GM19328 (cell line): ENCODE measurements around the gene CEND1.

Source experiments
- ATAC-seq: cut with Tn5 transposase; IDR thresholded peaks from one replicate; pipeline ENCODE4 v1.9.1; 2021; ENCODE audit warnings: mild to moderate bottlenecking, moderate library complexity; ENCODE audit not compliant: unreplicated experiment

The CEND1 gene

DNA sequence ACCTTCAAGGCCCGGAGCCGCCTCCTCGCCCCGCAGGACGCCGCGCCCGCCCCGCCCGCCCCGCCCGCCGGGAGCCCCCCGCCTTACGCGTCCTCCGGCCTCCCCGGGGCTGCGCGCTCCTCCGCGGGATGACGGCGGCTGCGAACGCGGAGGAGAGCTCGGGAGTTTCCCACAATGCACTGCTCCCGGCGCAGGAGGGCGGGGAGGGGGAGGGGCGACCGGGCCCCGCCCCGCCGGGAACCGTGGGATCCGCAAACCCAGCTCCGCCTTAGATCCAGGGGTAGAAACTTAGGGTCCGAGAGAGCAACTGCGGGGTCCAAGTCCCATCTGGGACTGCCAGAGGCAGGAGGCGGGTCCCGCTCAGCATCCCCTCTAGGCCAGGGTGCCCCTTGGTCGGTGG is at the start of gene CEND1:
Gene CEND1 (minus strand): TSS at position 148 of the 400 bp plus-strand sequence. CDS start 1,514 bp downstream, outside the sequence.
- ATAC-seq: no peak

DNA sequence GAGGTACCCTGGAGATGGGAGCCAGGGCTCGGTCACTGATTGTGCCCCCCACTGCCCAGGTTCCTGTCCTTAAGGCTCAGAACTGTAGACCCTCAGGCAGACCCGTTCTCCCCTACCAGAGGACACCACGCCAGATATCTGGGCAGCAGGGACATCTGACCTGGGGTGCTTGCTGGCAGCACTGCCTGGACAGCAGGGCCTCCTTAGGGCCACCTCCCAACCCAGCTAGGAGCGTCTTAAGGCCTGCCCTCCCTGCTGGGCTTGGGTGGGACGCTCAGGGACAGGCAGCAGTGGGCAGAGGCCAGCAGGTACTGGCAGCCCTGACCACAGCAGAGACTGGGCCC is 49.4 kb upstream of the CEND1 start:
- ATAC-seq: no peak

DNA sequence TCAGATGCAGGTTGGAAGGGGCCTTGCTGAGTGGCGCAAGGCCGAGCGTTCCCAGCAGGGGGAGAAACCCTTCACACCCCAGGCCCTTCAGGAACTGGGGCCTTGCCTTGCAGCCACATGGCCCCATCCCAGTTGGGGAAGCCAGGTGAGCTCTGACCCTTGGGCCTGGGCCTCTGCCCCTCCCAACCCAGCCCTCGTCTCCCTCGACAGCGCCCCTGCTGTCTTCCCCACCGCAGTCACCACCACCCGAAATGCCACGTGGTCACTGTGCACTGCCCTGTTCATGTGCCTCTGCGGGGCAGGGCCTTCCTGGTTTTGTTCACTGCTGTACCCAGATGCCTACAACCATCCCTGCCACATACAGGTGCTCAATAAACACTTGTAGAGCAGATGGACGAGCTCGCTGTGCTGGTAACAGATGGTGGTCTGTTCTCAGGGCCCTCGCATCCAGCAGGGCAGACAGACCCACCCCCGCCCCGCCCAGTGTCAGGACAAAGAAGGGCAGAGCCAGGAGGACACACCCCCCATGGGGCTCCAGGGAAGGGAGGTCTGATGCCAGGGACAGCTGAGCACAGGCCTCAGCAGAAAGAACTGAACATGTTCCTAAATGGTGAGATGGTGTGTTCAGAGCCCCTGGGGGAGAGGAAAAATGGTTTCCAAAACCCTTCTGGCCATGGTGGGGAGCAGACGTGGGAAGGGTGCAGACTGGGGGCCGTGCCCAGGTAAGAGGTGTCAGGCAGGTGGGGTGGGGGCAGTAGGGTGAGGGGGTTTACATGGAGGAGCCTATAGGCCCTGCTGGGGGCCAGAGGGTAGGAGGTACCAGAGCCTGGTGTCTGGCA is 48.8 kb upstream of the CEND1 start:
- no peak for ATAC-seq

DNA sequence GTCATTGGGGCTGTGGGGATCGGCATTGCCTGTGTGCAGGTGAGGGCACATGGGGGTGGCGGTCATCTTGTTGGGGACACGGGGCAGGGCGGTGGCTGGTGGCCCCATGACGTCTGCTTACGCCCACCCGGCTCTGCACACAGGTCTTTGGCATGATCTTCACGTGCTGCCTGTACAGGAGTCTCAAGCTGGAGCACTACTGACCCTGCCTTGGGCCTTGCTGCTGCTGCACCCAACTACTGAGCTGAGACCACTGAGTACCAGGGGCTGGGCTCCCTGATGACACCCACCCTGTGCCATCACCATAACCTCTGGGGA is 48.1 kb upstream of the CEND1 start:
- ATAC-seq: no peak

DNA sequence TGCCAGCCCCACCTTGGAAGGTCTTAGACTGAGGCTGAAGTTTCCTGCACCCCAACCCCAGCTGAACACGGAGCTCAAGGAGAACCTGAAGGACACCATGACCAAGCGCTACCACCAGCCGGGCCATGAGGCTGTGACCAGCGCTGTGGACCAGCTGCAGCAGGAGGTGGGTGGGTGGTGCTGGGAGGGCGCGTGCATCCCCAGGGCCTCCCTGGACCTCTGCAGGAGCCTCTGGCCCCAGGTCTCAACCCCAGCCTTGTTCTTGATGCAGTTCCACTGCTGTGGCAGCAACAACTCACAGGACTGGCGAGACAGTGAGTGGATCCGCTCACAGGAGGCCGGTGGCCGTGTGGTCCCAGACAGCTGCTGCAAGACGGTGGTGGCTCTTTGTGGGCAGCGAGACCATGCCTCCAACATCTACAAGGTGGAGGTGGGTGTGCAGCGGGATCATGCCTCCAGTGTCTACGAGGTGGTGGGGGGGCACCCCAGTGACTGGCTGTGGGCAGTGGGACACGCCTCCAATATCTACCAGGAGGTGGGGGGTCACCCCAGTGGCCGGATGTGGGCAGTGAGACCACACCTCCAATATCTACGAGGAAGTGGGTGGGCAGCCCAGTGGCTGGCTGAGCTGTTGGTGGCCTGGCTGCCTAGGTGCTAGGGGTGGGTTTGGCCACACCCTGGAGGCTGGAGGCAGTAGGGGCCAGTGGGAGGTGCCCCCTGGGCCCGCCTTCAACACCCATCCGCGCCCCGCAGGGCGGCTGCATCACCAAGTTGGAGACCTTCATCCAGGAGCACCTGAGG is 47.5 kb upstream of the CEND1 start:
- no peak for ATAC-seq

DNA sequence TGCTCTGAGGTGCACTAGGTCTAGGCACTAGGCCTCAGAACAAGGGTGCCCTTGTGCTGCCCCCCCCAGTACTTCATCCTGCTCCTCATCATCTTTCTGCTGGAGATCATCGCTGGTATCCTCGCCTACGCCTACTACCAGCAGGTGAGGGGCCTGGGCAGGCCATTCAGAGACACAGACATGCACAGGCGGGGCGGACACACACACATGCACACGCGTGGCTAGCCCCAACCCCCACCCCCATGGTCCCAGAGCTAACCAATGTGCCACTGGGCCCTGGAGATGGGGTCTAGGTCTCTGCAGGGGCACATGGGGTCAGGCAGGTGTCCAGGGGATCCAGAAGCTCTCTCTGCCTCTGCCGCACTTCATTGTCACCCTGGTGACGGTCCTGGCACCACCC is 46.8 kb upstream of the CEND1 start:
- no peak for ATAC-seq

DNA sequence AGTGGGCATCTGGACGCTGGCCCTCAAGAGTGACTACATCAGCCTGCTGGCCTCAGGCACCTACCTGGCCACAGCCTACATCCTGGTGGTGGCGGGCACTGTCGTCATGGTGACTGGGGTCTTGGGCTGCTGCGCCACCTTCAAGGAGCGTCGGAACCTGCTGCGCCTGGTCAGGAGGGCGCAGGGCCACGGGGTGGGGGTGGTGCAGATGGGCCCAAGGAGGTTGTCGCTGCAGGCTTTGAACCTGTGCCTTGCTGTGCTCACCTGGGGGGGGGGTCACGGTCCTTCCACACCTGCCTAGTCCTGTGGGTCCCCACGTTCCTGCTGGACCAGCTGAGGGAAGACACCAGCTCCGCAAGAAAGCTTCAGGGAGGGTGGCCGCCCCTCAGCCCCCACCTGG is 46.4 kb upstream of the CEND1 start:
- no peak for ATAC-seq

DNA sequence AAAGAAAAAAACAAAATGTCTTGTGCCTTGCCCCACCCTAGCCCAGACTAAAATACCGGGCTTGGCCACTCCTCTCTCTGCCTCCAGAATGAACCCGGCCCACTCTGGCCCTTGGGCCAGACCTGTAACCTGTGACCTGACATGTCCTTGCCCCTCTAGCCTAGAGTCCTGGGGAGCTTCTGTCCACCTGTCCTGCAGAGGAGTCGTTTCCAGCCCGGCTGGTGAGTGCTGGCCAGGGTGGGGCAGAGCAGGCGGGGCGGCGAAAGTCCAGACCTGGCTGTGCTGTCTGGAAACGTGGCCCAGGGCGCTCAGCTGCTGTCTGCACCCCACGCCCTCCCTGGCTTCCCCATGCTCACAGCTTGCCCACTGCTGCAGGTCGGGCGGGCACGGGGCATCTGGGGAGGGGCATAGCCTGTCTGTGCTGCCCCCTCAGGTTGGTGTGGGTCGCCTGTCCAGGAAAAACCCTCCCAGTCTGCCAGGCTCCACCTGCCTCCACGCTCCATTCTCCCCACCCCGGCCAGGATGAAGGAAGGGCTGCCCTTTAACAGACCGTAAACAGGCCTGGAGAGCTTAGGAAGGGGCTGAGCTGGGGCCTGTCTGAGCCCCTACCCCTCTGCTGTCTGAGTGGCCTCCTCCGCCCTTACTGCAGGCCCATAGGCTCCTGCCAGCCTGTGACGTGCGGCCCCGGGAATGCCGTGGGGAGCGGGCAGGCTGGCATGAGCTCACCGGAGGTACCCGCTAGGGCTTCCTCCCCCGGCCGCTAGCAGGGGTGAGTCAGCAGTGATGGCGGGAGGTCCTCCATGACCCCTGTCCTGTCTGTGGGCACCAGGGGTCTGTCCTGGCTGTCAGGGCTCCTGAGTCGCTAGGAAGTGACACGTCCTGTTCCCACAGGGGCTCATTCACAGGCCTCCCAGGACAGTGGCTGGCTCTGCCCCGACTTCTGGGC is 44.8 kb upstream of the CEND1 start:
- no peak for ATAC-seq

DNA sequence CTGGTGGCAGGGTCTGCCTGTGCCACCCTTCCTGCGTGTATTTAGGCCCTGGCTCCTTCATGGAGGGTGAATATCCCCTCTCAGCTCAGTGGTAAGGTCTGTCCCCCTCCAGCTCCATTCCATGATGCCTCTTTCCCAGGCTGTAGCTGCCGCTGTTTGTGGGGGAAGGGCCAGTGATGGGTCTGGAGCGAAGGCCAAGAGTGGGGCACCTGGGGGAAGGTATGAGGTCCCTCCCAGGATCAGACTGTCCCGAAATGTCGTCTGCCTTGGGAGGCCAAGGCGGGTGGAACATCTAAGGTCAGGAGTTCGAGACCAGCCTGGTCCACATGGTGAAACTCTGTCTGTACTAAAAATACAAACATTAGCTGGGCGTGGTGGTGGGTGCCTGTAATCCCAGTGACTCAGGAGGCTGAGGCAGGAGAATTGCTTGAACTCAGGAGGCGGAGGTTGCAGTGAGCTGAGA is 44.0 kb upstream of the CEND1 start:
- ATAC-seq: no peak

DNA sequence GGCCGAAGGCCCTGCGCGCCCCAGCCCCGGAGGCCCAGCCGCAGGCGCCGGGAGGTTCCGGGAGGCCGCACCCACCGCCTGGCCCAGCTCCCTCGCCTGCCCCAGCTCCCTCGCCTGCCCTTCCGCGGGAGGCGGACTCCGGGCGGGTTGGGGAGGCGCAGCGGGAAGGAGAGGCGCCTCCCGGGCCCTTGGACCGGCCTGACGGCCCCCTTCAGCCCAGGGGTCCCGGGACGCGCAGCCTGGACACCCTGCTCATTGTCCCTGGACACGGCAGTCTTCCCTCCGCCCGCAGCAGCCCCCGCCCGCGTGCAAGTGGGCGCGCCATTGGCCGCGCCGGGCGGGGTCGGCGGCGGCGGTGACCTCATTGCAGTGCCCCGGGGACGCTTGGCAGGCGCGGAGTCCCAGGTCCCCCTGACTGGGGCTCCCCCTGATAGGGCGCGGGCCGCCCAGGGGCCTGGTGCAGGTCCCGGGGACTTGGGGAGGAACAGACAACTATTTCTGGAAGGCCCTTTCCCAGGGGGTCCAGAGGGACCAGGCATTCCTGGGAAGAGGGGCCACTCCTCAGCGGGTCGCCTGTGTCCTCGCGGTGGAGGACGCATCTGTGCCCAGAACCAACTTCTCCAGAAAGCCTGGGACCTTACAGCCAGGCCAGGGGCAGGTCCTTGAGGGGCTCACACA is 43.4 kb upstream of the CEND1 start:
- ATAC-seq: no peak

DNA sequence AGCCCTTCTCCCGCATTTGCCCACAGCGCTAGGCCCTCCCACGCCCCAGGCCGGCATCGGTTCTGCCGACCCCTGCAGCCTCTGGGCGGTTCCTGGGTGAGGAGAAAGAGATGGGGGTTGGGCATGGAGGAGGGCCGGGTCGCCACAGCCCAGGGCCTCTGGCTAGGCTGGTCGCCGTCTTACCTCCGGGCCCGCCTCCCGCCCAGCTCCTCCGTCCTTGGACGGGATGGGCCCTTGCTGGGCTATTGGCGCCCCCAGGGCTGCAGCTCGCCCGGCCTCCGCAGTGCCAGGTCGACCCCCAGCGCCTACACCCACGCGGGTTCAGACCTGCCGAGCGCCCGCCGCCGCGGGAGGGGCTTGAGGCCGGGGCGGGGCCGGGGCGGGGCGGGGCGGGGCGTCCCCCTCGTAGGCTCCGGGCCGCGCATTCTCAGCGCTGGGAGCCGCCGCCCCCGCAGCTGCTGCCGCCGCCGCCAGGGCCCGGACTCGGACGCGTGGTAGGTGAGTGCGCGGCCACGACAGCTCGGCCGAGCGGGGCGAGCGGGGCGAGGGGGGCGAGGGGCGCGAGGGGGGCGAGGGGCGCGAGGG is 42.7 kb upstream of the CEND1 start, which contains the start of gene CD151:
Gene CD151 (plus strand): TSS at position 424 of the 585 bp plus-strand sequence. CDS start 3,118 bp downstream, outside the sequence.
- ATAC-seq: no peak

DNA sequence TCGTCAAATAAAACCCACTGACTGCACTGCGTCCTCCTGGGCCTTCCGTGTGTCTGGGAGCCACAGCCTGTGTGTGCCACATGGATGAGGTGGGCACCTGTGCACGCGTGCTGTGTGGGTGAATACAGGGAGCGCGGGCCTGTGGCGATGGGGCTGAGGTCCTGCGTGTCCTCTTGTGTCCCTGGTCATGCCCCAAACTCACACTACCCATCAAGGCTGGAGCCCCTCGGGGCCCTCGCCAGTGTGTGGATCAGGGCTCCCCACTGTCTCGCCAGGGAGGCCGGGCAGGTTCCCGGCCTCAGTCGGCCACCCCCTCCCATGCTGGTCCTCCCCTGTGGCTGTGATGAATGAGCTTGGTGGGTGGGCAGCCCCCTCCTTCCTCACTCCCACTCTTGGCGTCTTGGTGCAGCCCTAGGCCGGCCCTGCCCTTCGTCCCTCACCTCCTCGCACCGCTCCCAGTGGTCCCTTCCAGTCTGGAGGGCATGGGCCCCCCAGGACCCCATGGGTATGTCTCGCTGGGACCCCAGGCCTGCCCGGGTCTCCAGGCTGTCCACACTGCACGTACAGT is 42.2 kb upstream of the CEND1 start:
- no peak for ATAC-seq

DNA sequence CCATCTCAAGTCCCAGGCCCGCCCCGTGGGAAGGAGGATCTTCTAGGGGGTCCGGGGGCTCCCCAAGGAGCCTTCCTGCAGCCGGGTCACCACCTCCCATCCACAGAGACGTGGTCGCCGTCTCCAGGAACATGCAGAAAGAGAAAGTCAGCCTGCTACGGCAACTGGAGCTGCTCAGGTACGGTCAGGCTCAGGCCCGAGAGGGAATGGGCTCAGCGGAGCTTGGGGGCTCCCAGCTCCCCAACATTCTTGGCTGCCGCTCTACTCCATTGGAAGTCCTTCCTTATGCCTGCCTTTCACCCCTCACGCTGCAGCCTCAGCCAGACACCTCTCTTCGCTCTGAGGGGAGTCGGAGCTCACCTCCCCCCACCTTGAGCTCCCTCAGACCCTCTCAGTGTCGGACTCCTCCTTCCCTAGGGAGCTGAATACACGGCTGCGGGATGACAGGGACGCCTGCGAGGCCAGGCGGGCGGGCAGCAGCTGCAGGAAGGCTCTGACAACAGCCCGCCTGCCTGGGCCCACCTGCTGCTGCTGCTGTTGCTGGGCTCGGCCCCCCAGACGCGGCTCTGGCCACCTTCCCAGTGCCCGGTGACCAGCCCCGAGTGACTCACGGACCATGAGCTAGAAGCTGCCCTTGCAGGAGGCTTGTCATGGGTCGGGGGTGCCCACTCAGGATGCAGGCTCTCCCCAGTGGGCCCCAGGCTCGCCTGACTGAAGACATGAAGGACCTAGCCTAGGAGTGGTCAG is 41.4 kb upstream of the CEND1 start:
- no peak for ATAC-seq

DNA sequence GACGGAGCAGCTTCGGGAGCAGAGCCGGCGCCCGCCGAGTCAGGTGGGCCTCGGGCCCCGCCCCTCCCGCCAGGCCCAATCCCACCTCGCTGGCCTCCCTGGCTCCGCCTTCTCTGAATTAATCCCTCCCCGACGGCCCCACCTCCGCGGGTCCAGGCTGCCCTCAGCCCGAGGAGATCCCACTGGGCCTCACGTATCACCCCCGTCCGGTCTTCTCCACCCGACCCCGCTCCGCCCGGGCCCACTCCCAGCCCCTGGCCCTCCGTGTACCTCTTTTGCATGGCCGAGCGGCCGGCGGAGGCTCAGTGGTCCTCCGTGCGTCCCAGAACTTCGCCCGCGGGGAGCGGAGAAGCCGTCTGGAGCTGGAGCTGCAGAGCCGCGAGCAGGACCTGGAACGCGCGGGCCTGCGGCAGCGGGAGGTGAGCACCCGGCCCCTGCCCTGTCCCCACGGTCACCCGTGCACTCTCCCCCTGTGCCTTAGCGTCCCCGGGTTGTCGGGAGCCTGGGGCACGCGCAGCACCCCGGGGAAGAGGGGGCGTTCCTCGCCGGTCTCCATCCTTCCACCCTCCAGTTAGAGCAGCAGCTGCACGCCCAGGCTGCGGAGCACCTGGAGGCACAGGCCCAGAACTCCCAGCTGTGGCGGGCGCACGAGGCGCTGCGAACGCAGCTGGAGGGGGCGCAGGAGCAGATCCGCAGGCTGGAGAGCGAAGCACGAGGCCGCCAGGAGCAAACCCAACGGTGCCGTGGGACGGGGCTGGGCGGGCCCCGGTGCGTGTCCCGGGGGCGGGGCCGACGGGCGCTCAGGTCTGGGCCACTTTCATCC is 40.6 kb upstream of the CEND1 start:
- ATAC-seq: no peak

DNA sequence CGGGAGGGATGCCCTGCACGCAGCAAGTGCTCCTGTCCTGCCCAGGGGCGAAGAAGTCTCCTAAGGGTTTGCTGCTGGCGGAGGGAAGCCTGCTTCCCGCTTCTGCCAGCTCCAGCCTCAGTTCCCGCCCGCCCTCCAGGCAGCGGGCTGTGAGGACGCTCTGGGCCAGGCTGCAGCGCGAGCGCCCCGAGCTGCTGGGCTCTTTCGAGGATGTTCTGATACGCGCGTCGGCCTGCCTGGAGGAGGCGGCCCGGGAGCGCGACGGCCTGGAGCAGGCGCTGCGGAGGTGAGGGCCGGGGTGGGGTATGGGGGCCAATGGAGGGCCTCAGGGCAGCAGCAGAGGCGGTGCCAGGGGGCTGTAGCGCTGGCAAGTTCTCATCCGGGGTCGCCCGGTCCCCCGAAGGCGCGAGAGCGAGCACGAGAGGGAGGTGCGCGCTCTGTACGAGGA is 40.0 kb upstream of the CEND1 start:
- no peak for ATAC-seq

DNA sequence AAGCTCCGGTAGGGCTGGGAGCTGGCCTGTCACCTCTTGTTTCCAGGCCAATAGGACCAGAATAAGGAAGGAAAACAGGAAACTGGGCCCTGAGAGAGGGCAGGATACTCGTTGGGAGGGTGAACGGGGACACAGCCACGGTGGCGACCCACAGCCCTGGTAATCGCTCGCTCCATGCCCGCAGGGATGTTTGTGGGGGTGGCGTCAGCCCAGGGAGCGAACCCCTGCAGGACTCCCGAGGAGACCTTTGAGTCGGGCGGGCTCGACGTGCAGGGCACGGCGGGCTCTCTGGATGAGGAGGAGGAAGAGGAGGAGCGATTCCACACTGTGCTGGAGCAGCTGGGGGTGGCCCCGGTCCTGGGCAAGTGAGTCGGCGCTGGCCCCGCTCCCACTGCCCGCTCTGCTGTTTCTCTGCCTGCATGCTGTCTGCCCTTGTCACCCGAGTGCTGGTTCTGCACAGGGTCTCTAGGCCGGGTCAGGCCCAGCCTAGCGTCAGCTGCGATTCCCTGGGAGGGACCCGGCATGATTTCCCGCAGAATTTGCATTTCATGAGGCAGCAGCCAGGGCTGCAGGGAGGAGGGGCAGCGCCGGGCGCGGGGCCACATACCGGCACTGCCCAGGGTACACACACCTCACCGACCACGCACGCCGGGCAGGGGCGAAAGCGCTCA is 39.4 kb upstream of the CEND1 start:
- no peak for ATAC-seq

DNA sequence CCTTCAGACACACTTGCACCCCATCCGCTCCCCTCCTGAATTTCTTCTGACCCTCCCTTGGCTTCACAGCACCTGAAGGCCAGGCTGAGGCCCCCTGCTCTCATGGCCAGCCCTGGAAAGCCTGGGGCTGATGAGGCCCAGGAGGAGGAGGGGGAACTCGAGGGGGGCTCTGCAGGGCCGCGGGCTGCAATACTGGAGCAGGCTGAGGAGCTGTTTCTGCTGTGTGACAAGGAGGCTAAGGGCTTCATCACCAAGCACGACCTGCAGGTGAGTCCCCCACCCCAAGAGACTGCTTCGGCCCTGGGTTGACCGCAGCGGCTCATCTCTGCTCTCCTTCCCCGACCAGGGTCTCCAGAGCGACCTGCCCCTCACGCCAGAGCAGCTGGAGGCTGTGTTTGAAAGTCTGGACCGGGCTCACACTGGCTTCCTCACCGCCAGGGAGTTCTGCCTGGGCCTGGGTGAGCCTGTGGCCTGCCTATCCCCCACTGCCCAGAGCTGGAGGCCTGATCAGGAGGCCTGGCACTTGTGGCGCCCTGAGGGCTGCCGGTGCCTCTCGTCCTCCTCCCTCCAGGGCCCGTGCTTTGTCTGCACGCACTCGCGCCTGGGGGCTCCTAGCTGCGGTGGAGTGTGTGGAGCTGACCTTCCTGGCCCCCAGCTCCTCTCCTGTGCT is 38.8 kb upstream of the CEND1 start:
- no peak for ATAC-seq
